ENCODE data around the gene MAD1L1. TPM values are rescaled to one million over a fixed set of nuclear protein-coding genes. Genes with fewer than 3 reads are reported as not detected.

MAD1L1 gene
- total and polyA plus RNA-seq, 2 of the 8 experiments (the other 6 are each of a cell fraction or from before 2014, with no cell fraction given), result 40.4 to 44.6 TPM

- no peak overlapping the region for H3K14ac ChIP-seq (ENCODE audit: insufficient read length)
- peaks cover 2% of the 10 kb centered on the region for H3K79me1 ChIP-seq (ENCODE audit: low read depth, low read length)
- H3K18ac ChIP-seq (ENCODE audit: extremely low read depth, low read length), result no peak overlapping the region; the same call in 1 of the 2 replicates
- H2BK120ac ChIP-seq (replicated peaks; ENCODE audit: low read depth, low read length), result no peak overlapping the region
- no peak overlapping the region for H4K5ac ChIP-seq (ENCODE audit: insufficient read length, low read depth, low read length)
- FAIRE-seq, result no peak
- H3K27me3 ChIP-seq (replicated peaks in 1 of 4; ENCODE audit: control insufficient read depth in 3 of 4, extremely low read depth in 1 of 4, insufficient read depth in 3 of 4, low read length in 3 of 4), result no peaks in the 10 kb centered on the region
- no peak overlapping the region for H2BK15ac ChIP-seq (ENCODE audit: low read length)
- peaks cover 0 to 4% (median 0%) of the 10 kb centered on the region in 4 experiments; a peak in 1 of 7 replicates for H3K4me1 ChIP-seq (replicated peaks in 1 of 4; ENCODE audit: control insufficient read depth in 3 of 4, insufficient read depth in 4 of 4, low read length in 3 of 4)
- POLR2A ChIA-PET (ENCODE audit: partially characterized antibody), result no interaction called here
- no peaks in the 10 kb centered on the region; the same call in 1 of the 2 replicates for H3K23me2 ChIP-seq (ENCODE audit: low read depth, low read length)
- no peak overlapping the region; the same call in 1 of the 2 replicates for H4K8ac ChIP-seq (ENCODE audit: extremely low read depth, insufficient read depth, low read length)
- H3K23ac ChIP-seq (ENCODE audit: insufficient read length), result no peak overlapping the region
- H3K27ac ChIP-seq (ENCODE audit: low read depth, low read length), result no peak overlapping the region
- H3K36me3 ChIP-seq (ENCODE audit: control insufficient read depth in 2 of 4, insufficient read depth in 4 of 4, low read length in 3 of 4), result no peaks in the 10 kb centered on the region
- no peak for DNase-seq (ENCODE audit: low read depth in 1 of 2, low spot score in 2 of 2)
- no peak overlapping the region for H3K4ac ChIP-seq (replicated peaks; ENCODE audit: insufficient read length, low read depth, low read length)
- no peak overlapping the region for H2BK20ac ChIP-seq (ENCODE audit: low read length)
- no peak overlapping the region for H4K91ac ChIP-seq (replicated peaks; ENCODE audit: insufficient read length, low read length)
- H3K4me2 ChIP-seq (ENCODE audit: insufficient read depth in 1 of 2, low read depth in 2 of 2, low read length in 2 of 2), result no peak overlapping the region
- H4K20me1 ChIP-seq (replicated peaks in 1 of 2; ENCODE audit: control insufficient read depth in 1 of 2, insufficient read depth in 2 of 2, low read length in 2 of 2), result peaks cover 2 to 9% of the 10 kb centered on the region in 2 experiments
- no peak overlapping the region for H3K9ac ChIP-seq (replicated peaks in 1 of 4; ENCODE audit: extremely low read depth in 1 of 4, low read depth in 3 of 4, low read length in 3 of 4)
- no peak overlapping the region for H2BK12ac ChIP-seq (ENCODE audit: low read depth, low read length)
- H2AFZ ChIP-seq (ENCODE audit: low read length), result no peak overlapping the region
- TF ChIP-seq CTBP2 (IDR thresholded peaks at IDR 0.05; ENCODE audit: borderline replicate concordance, insufficient read depth, insufficient read length, low read length), result no peak
- no peak for TF ChIP-seq FOSL1 (IDR thresholded peaks at IDR 0.05; ENCODE audit: insufficient read depth, low read depth, low read length)
- CTCF ChIA-PET (ENCODE audit: partially characterized antibody), result no interaction called here
- H2BK5ac ChIP-seq (ENCODE audit: low read depth, low read length), result no peak overlapping the region; the same call in 1 of the 2 replicates
- H3K79me2 ChIP-seq (ENCODE audit: control insufficient read depth in 1 of 2, insufficient read depth in 2 of 2, low read length in 2 of 2), result no peaks in the 10 kb centered on the region
- 90% methylated on average over 12 of the region's 14 CpGs; no CpG with 5 or more reads in 1 of the 2 experiments for WGBS, 2 experiments (ENCODE audit: extremely low coverage in 1 of 2, insufficient coverage in 1 of 2, insufficient read length in 1 of 2, insufficient replicate concordance in 2 of 2, low coverage in 1 of 2, low lambda C conversion rate in 2 of 2, missing lambda C conversion rate in 1 of 2)
- no peak overlapping the region for H3K56ac ChIP-seq (replicated peaks; ENCODE audit: insufficient read length, low read depth, low read length)
- no peaks in the 10 kb centered on the region for H3K9me3 ChIP-seq (ENCODE audit: insufficient read depth in 2 of 2, low read depth in 1 of 2, low read length in 1 of 2)
- H3K4me3 ChIP-seq (ENCODE audit: extremely low read depth in 1 of 4, insufficient read depth in 2 of 4, low read depth in 3 of 4, low read length in 4 of 4), result no peak overlapping the region
- H2AK5ac ChIP-seq (ENCODE audit: low read depth, low read length), result no peak overlapping the region
Measured at GRCh38 chr7:2080477-2080876, 152.3 kb downstream of the MAD1L1 start.
